Measurements from ENCODE around the gene PGM1. TPM values are rescaled to one million over a fixed set of nuclear protein-coding genes. Genes with fewer than 3 reads are reported as not detected.

PGM1 gene
- total and polyA plus RNA-seq, 9 of the 15 experiments (the other 6 are each of a cell fraction or from before 2014, with no cell fraction given) = 0.03 to 0.31 (median 0.09) TPM; not detected in 5

DNA sequence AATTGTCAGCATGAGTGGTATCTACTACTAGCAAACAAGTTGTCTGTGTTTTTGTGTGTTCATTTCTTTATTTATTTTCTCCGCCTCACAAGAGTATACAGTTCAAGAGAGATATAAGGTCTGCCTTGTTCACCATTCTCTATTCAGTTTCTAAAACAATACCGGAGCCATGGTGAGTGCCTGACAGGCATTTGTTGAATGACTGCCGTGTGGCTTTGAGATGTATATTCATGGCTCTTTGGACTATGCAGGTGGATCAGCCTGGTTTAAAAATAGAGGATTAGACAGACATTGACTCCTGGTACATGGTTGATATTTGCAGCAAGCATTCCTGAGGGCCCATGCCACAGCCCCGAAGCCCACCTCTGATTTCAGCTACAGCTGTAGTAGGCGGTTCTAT, 89.7 kb downstream of the PGM1 start:
- no peak for ATAC-seq

More for the DNA sequence above, 89.7 kb downstream of the PGM1 start:
- Histone ChIP-seq H3K4me3 (no peak overlapping the region), H2AFZ (ENCODE audit: low read depth, low read length) (no peak overlapping the region), H3K9me3 (replicated peaks; ENCODE audit: control insufficient read depth, insufficient read depth, low read depth, low read length) (no peaks in the 10 kb centered on the region), H3K4me2 (ENCODE audit: insufficient read depth, low read length) (no peak overlapping the region), H3K27ac (ENCODE audit: extremely low read depth, low read depth, low read length) (no peak overlapping the region), H3K4me1 (replicated peaks in 1 of 2; ENCODE audit: control insufficient read depth in 2 of 2, insufficient read depth in 2 of 2, low read length in 2 of 2) (no peaks in the 10 kb centered on the region), H3K9ac (ENCODE audit: insufficient read depth in 1 of 2, low read depth in 2 of 2, low read length in 2 of 2) (no peak overlapping the region), H3K79me2 (ENCODE audit: control insufficient read depth, insufficient read depth, low read length) (no peaks in the 10 kb centered on the region), H3K27me3 (ENCODE audit: control insufficient read depth in 2 of 2, insufficient read depth in 2 of 2, low read length in 2 of 2) (peaks cover 0 to 9% of the 10 kb centered on the region in 2 experiments; a peak in 1 of 5 replicates), H3K9me1 (ENCODE audit: control insufficient read depth, insufficient read depth, low read length) (no peaks in the 10 kb centered on the region), H3K36me3 (ENCODE audit: control insufficient read depth, insufficient read depth, low read length) (no peaks in the 10 kb centered on the region), H4K20me1 (replicated peaks; ENCODE audit: control insufficient read depth, insufficient read depth, low read length) (no peaks in the 10 kb centered on the region)
- CTCF ChIA-PET (ENCODE audit: low intra/inter-chr PET ratio) = no interaction called here
- FAIRE-seq (no peak), DNase-seq (ENCODE audit: extremely low read depth in 1 of 4, low spot score in 3 of 4) (no peak)
- intact Hi-C loops (cut with micrococcal nuclease) (no loop called here), in situ Hi-C loops (cut with MboI) (no loop called here)
- TF ChIP-seq PHF20 (IDR thresholded peaks at IDR 0.05; ENCODE audit: partially characterized antibody) (no peak), MAFK (IDR thresholded peaks at IDR 0.05; ENCODE audit: low read length) (no peak), MBD1 (CRISPR knock-in tag; IDR thresholded peaks at IDR 0.05) (no peak), FOXA1 (IDR thresholded peaks at IDR 0.05; ENCODE audit: borderline replicate concordance) (no peak), TRIM24 (IDR thresholded peaks at IDR 0.05) (no peak), CHCHD3 (CRISPR knock-in tag; IDR thresholded peaks at IDR 0.05) (no peak), SAP30 (IDR thresholded peaks at IDR 0.05; ENCODE audit: borderline replicate concordance, insufficient read depth, low read depth, low read length, poor library complexity, severe bottlenecking) (no peak), ARID2 (IDR thresholded peaks at IDR 0.05) (no peak), ZNF232 (CRISPR knock-in tag; IDR thresholded peaks at IDR 0.05) (no peak), E2F4 (CRISPR knock-in tag; IDR thresholded peaks at IDR 0.05; ENCODE audit: low read depth) (no peak)
- TF ChIP-seq, protein P1, sequence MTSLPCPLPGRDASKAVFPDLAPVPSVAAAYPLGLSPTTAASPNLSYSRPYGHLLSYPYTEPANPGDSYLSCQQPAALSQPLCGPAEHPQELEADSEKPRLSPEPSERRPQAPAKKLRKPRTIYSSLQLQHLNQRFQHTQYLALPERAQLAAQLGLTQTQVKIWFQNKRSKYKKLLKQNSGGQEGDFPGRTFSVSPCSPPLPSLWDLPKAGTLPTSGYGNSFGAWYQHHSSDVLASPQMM (CRISPR knock-in tag; IDR thresholded peaks at IDR 0.05) = no peak
- TF ChIP-seq, protein P2, sequence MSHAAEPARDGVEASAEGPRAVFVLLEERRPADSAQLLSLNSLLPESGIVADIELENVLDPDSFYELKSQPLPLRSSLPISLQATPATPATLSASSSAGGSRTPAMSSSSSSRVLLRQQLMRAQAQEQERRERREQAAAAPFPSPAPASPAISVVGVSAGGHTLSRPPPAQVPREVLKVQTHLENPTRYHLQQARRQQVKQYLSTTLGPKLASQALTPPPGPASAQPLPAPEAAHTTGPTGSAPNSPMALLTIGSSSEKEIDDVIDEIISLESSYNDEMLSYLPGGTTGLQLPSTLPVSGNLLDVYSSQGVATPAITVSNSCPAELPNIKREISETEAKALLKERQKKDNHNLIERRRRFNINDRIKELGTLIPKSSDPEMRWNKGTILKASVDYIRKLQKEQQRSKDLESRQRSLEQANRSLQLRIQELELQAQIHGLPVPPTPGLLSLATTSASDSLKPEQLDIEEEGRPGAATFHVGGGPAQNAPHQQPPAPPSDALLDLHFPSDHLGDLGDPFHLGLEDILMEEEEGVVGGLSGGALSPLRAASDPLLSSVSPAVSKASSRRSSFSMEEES (CRISPR knock-in tag; IDR thresholded peaks at IDR 0.05) = no peak
- 0% methylated on average over 5 of the region's 5 CpGs for WGBS (ENCODE audit: insufficient coverage, low coverage, missing lambda C conversion rate)
- POLR2A ChIA-PET = interaction anchor here (0.9 to 1.2 kb wide), 2 partner anchors 9 to 19 kb away, joined by 3 read pairs; no protein-coding TSS in a partner anchor
- BruUV-seq (replicated peaks) = no TSS peak

All from K562 (cell line).